Dedifferentiated amniotic fluid mesenchymal stem cell (primary cell): ENCODE results near the gene BOLA2.
"Not testable (repeated sequence)": the region's sequence is repeated elsewhere in the genome, so short reads cannot be mapped to it uniquely, and the experiment has no call there.

Experiments used
- DNase-seq: peaks from one replicate; pipeline ENCODE4 v3.0.0-alpha.2; 2016; ENCODE audit errors: extremely low spot score

BOLA2 gene

DNA sequence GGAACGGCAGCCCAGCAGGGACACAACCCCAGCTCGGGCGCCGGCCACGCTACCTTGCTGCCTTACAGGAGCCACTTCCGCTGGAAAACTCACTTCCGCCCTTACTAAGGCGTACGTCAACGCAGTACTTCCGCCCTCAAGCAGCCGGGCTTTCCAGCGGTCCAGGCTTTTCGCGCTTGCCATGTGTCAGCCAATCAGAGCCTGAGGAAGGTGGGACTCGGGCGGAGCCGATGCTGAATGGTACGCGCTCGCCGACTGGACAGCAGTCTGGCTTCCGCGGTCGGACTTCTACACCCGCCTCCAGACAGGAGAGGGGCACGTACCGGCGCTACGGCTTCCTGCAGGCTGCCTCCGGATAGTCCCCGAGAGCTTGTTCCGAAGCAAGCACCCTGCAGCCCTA lies at the start of gene BOLA2, which contains the start of gene SLX1B:
Gene BOLA2 (minus strand): TSS at position 83 of the 400 bp plus-strand sequence. CDS start 98 bp downstream, outside the sequence.
Gene SLX1B (plus strand): TSS at position 265 of the 400 bp plus-strand sequence.
- DNase-seq, result not testable (repeated sequence)

- DNase-seq, result not testable (repeated sequence)
Observed at GRCh38 chr16:29482276-29482675, 28.1 kb upstream of the BOLA2 start.

DNA sequence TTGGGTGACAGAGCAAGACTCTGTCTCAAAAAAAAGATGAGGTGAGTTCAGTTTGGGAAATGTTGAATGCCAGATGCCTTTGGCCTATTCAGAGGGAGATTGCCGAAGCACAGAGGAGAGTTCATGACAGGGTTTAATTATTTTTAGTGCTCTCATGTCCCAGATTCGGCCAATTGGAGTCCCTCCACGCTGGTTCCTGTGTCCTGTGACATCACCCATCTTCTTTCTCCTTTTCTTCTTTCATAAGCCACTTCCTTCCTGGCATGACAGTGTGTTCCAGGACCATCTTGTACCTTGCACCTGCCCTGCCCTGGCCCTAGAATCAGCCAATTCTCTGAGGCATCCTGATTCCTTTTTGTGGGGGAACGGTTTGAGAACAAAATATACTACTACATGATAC lies 17.9 kb upstream of the BOLA2 start:
- not testable (repeated sequence) for DNase-seq

DNA sequence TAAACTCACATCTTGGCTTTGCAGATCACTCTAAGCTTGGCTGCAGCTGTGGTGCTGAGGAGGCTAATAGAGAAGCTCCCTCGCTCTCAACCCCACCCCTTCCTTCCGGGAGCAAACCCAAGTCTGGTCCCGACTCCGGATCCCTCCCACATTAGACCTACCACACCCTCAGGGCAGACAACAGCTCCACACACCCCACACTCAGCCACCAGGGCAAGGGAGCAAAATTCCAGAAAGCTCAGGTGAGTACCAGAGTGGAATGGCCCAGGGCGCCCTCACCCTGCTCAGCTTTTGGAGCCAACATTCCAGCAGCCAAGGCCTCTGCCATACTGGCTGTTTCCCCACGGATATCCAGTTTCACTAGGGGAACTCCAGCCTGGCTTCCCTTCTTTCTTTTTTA lies 15.5 kb upstream of the BOLA2 start:
- DNase-seq, result not testable (repeated sequence)

DNA sequence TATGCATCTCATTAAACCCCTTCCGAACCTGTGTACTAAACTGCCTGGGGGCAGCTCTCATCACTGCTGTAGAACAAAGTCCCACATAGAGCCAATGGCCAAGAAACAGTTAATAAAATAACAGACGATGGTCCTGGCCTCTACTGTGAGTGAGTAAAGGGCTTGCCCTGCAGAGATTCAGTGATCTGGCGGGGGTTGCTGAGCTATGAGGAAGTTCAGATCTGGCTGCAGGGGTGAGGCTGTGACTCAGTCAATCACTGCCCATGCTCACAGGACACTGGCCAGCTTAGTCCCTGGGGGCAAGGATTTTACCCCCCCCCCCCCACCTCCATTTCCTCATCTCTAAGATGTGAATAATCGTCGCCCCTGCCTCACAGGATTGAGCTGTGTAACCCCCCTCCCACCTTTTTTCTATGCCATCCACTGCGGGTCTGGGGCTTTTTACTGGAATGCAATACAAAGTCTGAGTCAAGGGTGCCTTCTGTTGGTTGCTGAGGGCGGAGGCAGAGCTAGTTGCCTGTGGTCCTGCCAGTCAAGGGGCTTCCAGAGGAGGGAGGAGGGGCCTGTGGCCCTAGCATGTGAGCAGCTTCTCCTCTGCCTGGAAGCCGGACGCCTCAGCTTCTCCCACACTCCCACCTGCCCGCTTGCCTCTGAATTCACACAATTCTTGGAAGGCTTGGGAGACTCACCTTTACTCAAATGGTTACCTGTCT lies 13.7 kb upstream of the BOLA2 start:
- not testable (repeated sequence) for DNase-seq

DNA sequence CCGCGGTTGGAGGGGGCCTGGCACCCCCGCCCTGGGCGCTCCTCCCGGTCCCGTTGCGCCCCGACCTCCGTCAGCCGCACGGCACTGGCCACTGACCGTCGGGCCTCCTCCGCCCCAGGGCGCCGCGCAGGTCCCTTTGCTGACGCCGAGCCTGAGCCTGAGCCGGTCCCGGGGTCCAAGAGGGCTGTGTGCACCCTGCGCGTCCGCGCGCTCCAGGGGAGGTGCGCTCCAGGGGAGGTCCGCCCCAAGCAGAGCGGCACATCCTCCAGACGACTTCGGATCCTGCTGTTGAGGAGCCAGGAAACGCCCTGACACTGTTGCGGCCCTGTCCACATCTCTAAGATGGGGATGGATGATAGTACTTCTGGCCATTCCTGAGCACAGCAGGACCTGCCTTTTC lies 12.8 kb upstream of the BOLA2 start:
- not testable (repeated sequence) for DNase-seq

DNA sequence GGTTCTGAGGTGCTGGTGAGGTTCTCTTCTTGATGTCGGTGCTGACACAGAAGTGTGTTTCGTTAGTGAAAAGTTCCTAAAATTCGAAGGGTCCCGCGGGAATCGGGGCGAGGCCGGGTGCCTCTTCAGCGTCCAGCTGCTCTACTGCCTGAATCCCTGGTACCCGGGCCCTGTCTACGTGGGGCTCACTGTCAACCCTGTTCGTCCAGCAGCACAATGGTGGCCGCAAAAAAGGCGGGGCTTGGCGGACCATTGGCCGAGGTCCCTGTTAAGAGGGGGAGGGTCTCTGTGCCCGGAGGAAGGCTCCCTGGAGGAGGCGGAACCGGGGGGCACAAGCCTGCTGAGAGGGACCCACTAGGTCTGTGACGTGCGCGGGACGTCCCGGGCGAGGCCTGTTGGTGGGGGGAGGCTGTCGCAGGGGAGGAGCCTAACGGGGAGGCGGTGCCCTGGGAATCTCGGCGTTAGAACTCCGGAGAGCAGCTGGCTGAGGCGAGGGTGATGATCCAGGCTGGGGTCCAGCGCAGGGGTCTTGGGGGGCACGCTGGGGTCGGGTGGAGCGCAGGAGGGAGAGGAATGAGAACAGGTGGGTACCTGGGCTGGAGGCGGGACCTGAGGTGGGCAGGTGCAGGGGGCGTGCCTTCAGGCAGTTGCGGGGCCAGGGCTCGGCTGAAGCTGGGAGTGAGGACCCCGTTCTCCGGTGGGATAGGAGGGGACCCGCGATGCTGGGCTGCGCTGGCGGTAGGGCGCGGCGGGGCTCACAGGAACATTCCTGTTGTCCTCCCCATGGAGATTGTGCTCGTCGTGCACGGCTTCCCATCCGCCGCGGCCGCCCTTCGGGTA lies 12.1 kb upstream of the BOLA2 start:
- DNase-seq, result not testable (repeated sequence)

GRCh38 chr16:29460647-29461030 lies 6.5 kb upstream of the BOLA2 start:
- DNase-seq, result not testable (repeated sequence)

DNA sequence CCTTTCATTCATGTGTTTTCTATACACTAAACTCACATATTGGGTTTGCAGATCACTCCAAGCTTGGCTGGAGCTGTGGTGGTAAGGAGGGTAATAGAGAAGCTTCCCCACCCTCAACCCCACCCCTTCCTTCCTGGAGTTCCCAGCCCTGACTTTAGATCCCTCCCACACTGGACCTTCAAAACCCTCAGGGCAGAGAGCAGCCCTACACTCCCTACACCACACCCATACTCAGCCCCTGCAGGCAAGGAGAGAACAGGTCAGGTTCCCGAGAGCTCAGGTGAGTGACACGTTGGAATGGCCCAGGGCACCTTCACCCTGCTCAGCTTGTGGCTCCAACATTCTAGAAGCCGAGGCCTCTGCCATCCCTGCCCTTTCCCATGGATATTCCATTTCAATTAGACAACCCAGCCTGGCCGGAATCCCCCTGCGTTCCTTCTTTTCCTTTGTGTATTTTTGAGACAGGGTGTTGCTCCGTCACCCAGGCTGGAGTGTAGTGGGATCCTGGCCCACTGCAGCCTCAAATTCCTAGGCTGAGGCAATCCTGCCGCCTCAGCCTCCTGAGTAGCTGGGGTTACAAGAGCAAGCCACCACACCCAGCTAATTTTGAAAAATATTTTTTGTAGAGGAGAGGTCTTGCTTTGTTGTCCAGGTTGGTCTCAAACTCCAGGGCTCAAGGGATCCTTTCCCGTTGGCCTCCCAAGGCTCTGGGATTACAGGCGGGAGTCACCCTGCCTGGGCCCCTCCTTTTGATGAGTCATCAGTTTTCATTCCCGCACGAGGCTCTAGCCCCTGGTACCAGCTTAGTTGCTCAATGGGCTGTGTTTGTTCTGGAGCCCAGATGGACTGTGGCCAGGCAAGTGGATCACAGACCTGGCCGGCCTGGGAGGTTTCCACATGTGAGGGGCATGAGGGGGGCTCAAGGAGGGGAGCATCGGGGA lies 5.8 kb upstream of the BOLA2 start, which contains the start of gene SULT1A4:
Gene SULT1A4 (plus strand): TSS at position 208 of the 941 bp plus-strand sequence. CDS start 1,473 bp downstream, outside the sequence.
- not testable (repeated sequence) for DNase-seq

DNA sequence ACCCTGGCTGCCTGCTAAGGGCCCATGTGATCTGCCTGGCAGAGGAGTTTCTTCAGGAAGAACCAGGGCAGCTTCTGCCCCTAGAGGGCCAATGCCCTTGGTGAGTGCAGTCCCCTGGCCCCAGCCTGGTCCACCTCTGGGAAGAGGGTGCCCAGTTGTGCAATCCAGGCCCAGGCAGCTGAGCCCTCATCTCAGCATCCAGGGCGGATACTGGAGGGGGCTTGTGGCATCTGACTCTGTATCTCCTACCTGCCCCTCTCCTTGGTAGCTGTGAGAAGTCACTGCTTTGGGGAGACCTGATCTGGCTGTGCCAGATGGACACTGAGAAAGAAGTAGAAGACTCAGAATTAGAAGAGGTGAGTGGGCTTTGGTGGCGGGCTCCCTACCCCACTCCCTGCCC lies 3.5 kb upstream of the BOLA2 start:
- not testable (repeated sequence) for DNase-seq

- DNase-seq, result not testable (repeated sequence)
Observed at GRCh38 chr16:29454828-29455227, 677 bp upstream of the BOLA2 start.

- DNase-seq, result not testable (repeated sequence)
Observed at GRCh38 chr16:29453754-29454153, 397 bp downstream of the BOLA2 start.

GRCh38 chr16:29425390-29425789 lies 28.8 kb downstream of the BOLA2 start:
- DNase-seq, result not testable (repeated sequence)

GRCh38 chr16:29423587-29423986 lies 30.6 kb downstream of the BOLA2 start:
- DNase-seq, result not testable (repeated sequence)

- not testable (repeated sequence) for DNase-seq
Observed at GRCh38 chr16:29405249-29405648, 48.9 kb downstream of the BOLA2 start.
